DND-41 (cell line): ENCODE results near the gene CREBBP.

Experiments
- CTCF ChIP-seq: IDR thresholded peaks from 2 replicates; pipeline ENCODE4 v1.5.1; 2012; ENCODE audit warnings: borderline replicate concordance, low read length, moderate library complexity, mild to moderate bottlenecking; ENCODE audit not compliant: poor library complexity, severe bottlenecking; ENCODE audit errors: extremely low read depth
- EZH2 ChIP-seq: IDR thresholded peaks from 3 replicates; pipeline ENCODE4 v1.6.1; 2012; ENCODE audit warnings: borderline replicate concordance, low read depth, mild to moderate bottlenecking, moderate library complexity, low read length, inconsistent platforms; ENCODE audit not compliant: severe bottlenecking

GRCh38 chr16:3718628-3719027 lies 161.9 kb downstream of the CREBBP start:
- TF ChIP-seq CTCF (no peak), EZH2 (no peak)
